Adipose tissue (tissue), 3 donors: ENCODE data around the gene CRIP2. TPM values are rescaled to one million over a fixed set of nuclear protein-coding genes. Genes with fewer than 3 reads are reported as not detected.

Experiments
- H3K27ac ChIP-seq: one replicate; pipeline ENCODE4 v1.5.1; 2013; ENCODE audit warnings: low read depth, low read length
- WGBS, 3 donors: extraction: QIAGEN DNeasy Blood & Tissue Kit; methylation state at CpG; one replicate each; pipeline ENCODE4 v1.1.7; 2013; 5-methylcytosine and 5-hydroxymethylcytosine counted together
- polyA plus RNA-seq, 3 donors: library from polyadenylated mRNA; stranded (reverse); fragments of 200-250 nt; gene quantifications; one replicate each; pipeline ENCODE4 v1.2.3, GENCODE V29; 2013
- donor health status: healthy with polysubstance abuse.
- donor health status: Bipolar disorder and iron deficiency.
- donor health status: healthy.

The CRIP2 gene
- polyA plus RNA-seq, 3 donors: 47.0 to 294 (median 210) TPM

DNA sequence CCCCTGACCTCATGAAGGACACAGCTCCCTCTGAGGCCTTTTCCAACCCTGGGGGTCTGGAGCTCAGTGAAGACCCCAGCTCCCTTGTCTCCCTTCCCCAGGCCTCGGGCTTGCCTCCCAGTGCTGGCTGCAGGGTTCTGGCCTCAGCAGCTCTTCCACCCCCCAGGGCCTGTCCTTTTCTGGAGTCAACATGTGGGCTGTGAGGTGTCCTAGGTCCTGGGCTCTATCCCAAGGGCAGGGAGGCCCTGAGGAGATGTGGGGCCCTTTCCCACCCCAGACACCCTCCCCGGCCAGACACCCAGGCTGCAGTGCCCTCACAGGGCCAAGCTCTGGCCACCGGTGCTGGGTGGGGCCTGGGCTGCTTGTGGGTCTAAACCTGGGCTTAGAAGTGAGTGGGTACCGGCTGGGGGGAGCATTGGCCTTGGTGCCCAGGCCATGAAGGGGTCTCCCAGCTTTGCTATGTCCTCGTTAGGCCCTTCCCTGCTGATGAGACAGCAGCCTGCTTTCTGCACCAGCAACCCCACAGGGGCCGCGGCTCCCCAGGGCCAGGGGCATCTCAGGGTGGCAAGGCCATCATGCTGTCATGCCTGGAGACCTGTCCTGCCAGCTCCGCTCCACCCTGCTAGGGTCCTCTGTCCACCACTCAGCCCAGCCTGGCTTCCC, 2.7 kb upstream of the CRIP2 start:
- WGBS, 3 donors: 84 to 92% (median 85%) methylated on average over 8 of the region's 8 CpGs
- H3K27ac ChIP-seq: no peak overlapping the region

- 33 to 81% (median 78%) methylated on average over 12 of the region's 12 CpGs for WGBS, 3 donors
- H3K27ac ChIP-seq: no peak overlapping the region
These were observed 2.1 kb upstream of the CRIP2 start for GRCh38 chr14:105472486-105472991.

GRCh38 chr14:105473033-105473676, 1.5 kb upstream of the CRIP2 start:
- WGBS, 3 donors: 30 to 40% (median 33%) methylated on average over 7 of the region's 7 CpGs
- H3K27ac ChIP-seq: no peak overlapping the region

DNA sequence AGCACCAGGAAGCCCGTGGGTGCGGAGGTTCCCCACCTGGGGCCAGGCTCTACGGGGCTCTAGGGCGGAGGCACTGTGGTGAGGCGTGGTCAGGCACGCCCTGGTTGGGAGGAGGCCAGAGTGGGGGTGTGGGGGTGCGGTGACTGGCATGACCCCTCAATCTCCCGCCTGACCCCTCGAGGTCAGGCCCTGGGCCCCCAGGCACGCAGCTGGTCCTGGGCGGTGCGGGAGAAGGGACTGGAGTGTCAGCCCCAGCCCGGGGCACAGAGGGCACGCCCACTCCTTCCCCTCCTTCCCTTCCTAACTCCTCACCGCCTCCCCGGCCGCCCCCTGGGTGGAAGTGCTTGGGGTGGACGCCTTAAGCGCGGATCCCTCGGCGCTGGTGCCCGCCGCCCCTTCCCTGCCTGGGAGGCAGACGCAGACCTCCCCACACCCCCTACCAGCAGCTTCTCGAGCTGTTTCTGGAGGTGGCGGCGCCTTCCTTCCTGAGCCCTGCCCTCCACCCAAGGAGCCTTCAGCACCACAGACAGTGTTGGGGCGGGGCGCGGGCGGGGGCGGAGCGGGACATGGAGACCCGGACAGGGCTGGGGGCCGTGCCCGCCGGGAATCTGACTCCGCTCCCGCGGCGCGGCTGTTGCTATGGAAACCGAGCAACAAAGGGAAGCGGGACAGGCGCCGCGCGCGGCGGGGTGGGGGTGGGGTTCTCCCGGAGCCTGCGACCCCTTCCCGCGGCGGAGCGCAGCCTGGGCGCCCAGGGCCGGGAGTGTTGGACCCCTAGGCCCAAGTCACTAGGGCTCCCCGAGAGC, 741 bp upstream of the CRIP2 start:
- WGBS, 3 donors: 1 to 5% (median 3%) methylated on average over 48 to 60 of the region's 60 CpGs

DNA sequence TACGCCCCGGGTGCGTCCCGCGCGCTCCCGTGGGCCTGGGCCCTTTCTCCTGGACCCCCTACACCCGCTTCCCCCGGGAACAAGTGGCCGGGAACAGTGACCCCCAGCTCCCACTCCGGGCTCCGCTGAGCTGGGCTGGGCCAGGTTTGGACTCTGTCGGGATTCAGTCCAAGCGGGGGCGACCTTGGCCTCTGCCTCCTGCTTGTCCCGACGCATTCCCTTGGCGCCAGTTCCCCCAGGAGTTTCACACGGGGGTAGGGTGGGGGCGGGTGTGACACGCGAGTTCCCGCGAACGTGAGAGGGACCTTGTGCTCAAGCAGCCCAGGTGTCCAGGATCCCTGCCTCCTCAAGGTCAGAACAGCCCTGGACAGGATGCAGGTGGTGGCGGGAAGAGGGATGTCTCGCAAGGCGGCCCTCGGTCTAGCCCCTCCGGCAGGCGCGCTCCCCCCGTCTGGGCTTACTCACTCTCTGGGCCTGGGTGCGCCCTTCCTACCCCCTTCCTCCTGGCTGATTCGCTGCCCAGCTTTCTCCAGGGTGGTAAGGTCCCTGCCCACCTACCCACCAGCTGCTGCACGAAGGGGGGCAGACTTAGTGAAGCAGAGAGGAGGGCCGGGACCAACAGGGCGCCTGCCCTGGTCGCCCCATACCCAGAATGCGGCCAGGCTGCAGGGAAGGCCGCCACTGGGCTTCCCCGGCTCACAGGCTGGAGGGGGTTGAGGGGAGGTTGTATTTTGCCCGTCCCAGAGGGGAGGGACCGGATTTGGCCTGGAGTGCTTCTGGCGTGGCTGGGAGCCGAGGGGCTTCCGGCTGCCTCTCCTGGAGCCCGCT, 862 bp downstream of the CRIP2 start:
- 3 to 18% (median 7%) methylated on average over 40 to 48 of the region's 48 CpGs for WGBS, 3 donors
- peak overlapping the region; percentile 89 for H3K27ac ChIP-seq

More for the DNA sequence above, 741 bp upstream of the CRIP2 start:
- H3K27ac ChIP-seq: peak overlapping the region; percentile 60

- 22 to 31% (median 28%) methylated on average over 21 of the region's 21 CpGs for WGBS, 3 donors
- H3K27ac ChIP-seq: peak overlapping the region; percentile 89
These were observed 1.6 kb downstream of the CRIP2 start for GRCh38 chr14:105476097-105476830.

GRCh38 chr14:105476831-105477659, 2.4 kb downstream of the CRIP2 start:
- peak overlapping the region; percentile 13 for H3K27ac ChIP-seq
- WGBS, 3 donors: 40 to 52% (median 52%) methylated on average over 15 to 16 of the region's 16 CpGs

DNA sequence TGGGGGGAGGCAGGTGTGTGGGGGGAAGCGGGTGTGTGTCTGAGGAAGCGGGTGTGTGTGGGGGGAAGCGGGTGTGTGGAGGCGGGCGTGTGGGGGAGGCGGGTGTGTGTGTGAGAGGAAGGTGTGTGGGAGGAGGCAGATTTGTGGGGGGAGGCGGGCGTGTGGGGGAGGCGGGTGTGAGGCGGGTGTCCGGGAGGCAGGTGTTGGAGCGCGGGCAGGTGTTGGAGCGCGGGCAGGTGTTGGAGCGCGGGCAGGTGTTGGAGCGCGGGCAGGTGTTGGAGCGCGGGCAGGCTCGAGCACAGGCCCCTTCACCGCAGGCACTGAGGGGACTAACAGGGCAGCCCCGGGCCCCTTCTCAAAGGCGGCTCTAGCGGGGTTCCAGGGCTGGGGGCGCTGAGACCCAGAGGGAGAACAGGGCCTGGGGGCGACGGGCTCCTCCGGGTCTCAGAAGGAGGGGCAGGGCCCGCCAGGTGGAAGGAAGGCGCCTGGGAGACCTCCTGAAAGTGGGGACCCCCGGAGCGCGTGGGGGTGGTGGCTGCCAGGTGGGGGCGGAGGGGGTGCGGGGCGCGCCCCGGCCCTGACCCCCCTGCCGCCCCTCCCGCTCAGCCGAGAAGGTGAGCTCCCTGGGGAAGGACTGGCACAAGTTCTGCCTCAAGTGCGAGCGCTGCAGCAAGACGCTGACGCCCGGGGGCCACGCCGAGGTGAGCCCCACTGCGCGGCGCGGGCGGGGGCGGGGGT, 3.2 kb downstream of the CRIP2 start:
- WGBS, 3 donors: 31 to 53% (median 36%) methylated on average over 34 to 53 of the region's 56 CpGs
- H3K27ac ChIP-seq: no peak overlapping the region

- H3K27ac ChIP-seq: no peak overlapping the region
- 43 to 71% (median 62%) methylated on average over 48 to 81 of the region's 81 CpGs for WGBS, 3 donors
These were observed 4.0 kb downstream of the CRIP2 start for GRCh38 chr14:105478398-105479251.

DNA sequence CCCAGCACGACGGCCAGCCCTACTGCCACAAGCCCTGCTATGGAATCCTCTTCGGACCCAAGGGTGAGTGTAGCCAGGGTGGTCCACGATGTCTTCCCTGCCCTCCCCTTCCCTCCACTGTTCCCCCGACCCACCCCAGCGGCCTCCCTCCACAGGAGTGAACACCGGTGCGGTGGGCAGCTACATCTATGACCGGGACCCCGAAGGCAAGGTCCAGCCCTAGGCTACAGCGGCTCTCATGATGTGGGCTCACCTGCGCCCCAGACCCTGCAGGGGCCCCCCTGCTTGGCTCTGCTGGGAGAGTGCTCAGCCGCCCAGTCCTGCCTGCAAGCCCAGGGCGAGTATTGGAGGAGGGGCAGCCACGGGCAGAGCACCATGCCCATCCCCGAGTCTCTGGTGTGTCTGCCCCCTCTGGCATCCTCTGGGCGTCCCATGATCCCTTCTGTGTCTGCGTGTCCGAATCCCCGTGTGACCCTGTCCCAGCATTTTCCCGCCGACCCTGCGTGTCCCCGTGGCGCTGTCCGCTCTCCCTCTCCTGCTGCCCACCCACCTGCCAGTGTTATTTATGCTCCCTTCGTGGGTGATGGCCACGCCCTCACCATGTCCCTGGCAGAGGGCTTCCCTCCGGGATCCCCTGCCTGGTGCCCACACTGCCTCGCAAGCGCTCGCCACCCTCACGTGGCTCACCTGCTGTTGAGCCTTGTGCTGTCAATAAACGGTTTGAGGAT, 5.0 kb downstream of the CRIP2 start:
- 60 to 66% (median 63%) methylated on average over 33 to 34 of the region's 34 CpGs for WGBS, 3 donors
- no peak overlapping the region for H3K27ac ChIP-seq

DNA sequence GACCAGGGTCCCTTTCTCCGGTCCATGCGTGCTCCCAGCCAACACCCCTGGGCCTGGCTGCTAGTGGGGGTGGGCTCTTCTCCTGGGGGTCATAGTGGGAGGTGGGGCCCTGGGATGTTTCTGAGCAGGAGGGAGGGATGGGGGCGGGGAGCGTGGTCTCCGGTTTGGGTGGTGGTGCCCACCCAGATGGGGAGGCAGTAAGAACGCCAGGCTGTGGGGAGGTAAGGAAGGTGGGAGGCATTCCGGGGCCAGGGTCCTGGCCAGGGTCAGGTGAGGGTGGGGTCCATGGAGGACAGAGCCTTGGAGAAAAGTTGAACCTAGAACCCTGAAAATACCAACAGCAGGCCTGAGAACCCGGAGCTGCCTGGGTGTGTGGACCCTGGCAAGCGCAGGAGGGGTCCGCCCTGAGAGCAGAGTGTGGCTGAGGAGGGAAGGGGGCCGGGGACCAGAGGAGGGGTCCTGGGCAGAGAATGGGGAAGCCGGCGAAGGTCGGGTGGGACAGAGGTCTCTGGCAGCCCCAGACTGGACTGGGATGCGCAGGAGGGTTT, 5.7 kb downstream of the CRIP2 start:
- no peak overlapping the region for H3K27ac ChIP-seq
- WGBS, 3 donors: 56 to 60% (median 59%) methylated on average over 15 of the region's 15 CpGs

DNA sequence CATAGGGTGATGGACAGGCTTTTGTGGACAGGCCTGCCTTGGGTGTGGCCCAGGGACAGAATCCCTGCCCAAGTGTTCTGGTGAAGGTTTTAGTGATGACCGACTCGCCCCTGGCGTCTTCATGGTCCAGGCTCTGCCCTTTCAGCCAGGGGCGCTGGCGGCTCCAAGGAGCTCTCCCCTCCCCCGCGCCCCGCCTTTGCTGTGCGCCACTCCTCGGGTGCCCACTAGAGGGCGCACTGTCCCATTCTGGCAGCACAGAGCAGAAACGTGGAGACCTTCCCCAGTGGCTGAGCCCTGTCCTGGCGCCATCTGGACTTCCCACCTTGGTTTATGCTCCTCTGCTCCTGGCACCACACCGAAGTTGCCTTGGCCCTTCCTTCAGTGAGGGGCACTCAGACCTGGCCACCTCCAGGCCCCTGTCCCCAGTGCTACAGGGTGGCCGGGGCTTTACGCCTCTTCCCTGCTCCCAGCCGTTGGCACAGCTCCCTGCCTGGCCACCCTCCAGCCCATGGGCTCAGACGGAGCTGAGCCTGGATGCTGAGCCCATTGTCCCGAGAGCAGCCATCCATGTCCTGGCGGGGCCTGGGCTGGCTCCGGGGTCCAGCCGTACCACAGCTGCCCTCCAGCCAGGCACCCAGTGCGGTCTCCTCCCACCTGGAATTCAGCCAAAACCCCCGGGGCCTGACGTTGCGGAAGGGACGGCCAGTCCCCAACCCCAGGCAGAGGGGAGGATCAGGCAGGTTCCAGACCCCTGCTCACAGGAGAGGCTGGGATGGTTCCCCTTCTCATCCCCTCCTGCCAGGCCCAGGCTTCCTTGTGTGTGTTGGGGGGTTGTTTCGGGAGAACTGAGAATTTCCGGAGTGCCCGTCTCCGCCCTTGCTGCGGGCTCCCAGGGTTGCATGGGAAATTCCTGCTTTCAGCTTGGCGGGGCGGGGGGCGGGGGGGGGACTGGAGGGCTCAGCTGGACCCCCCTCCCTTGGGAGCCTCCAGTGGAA, 6.5 kb downstream of the CRIP2 start:
- peak overlapping the region; percentile 92 for H3K27ac ChIP-seq
- 0 to 1% (median 1%) methylated on average over 34 to 35 of the region's 35 CpGs for WGBS, 3 donors

- H3K27ac ChIP-seq: peak overlapping the region; percentile 92
- 1 to 4% (median 3%) methylated on average over 17 to 18 of the region's 18 CpGs for WGBS, 3 donors
These were observed 7.4 kb downstream of the CRIP2 start for GRCh38 chr14:105481886-105482457.
